ENCODE measurements around the gene CATSPERZ. TPM values are rescaled to one million over a fixed set of nuclear protein-coding genes. Genes with fewer than 3 reads are reported as not detected.

Gene CATSPERZ
- total and polyA plus RNA-seq, 2 experiments from 2014 or later: not detected

GRCh38 chr11:64278576-64279190, 21.5 kb upstream of the CATSPERZ start:
- peaks cover 39% of the 10 kb centered on the region for H3K79me2 ChIP-seq (ENCODE audit: insufficient read depth)
- in situ Hi-C loops (cut with MboI): no loop called here
- 82 to 84% methylated on average over 8 of the region's 8 CpGs for WGBS, 2 experiments (ENCODE audit: low coverage in 1 of 2, low lambda C conversion rate in 2 of 2, missing lambda C conversion rate in 2 of 2)

GRCh38 chr11:64281957-64282770, 18.0 kb upstream of the CATSPERZ start:
- no peak overlapping the region for H3K4me3 ChIP-seq
- TF ChIP-seq EZH2 (IDR thresholded peaks at IDR 0.05; ENCODE audit: insufficient read depth, poor library complexity, severe bottlenecking) (no peak), EZH2phosphoT487 (IDR thresholded peaks at IDR 0.05; ENCODE audit: insufficient read depth, low read depth) (no peak)
- no peak overlapping the region for H3K4me2 ChIP-seq (ENCODE audit: unreplicated experiment)
- H3F3A ChIP-seq (ENCODE audit: insufficient read depth): peaks cover 9% of the 10 kb centered on the region
- WGBS, 2 experiments (ENCODE audit: low coverage in 1 of 2, low lambda C conversion rate in 2 of 2, missing lambda C conversion rate in 2 of 2): 93 to 95% methylated on average over 21 to 22 of the region's 22 CpGs
- DNase-seq: no peak
- no peak overlapping the region for H3K27ac ChIP-seq
- H3K27me3 ChIP-seq (replicated peaks; ENCODE audit: insufficient read depth): no peaks in the 10 kb centered on the region
- peaks cover 34% of the 10 kb centered on the region for H3K79me2 ChIP-seq (ENCODE audit: insufficient read depth)
- no peak overlapping the region for H2AFZ ChIP-seq
- H3K9me3 ChIP-seq (ENCODE audit: low read depth): no peaks in the 10 kb centered on the region
- in situ Hi-C loops (cut with MboI): no loop called here
- 0 out of 2 replicates have a peak, but pooled peaks cover 8% of the 10 kb centered on the region for H3K36me3 ChIP-seq (ENCODE audit: low read depth)
- no peak overlapping the region for H3K9ac ChIP-seq
- H4K20me1 ChIP-seq (ENCODE audit: insufficient read depth): no peaks in the 10 kb centered on the region
- H3K9me2 ChIP-seq (ENCODE audit: insufficient read depth): no peaks in the 10 kb centered on the region
- peaks cover 5% of the 10 kb centered on the region for H3K4me1 ChIP-seq (ENCODE audit: insufficient read depth)

More at GRCh38 chr11:64278576-64279190, 21.5 kb upstream of the CATSPERZ start:
- peaks cover 16% of the 10 kb centered on the region for H3K4me1 ChIP-seq (ENCODE audit: insufficient read depth)
- no peaks in the 10 kb centered on the region for H4K20me1 ChIP-seq (ENCODE audit: insufficient read depth)
- 0 out of 2 replicates have a peak, but pooled peaks cover 8% of the 10 kb centered on the region for H3K36me3 ChIP-seq (ENCODE audit: low read depth)
- peaks cover 25% of the 10 kb centered on the region for H3F3A ChIP-seq (ENCODE audit: insufficient read depth)
- no peak overlapping the region for H2AFZ ChIP-seq
- TF ChIP-seq EZH2 (IDR thresholded peaks at IDR 0.05; ENCODE audit: insufficient read depth, poor library complexity, severe bottlenecking) (no peak), EZH2phosphoT487 (IDR thresholded peaks at IDR 0.05; ENCODE audit: insufficient read depth, low read depth) (no peak)
- H3K9ac ChIP-seq: no peak overlapping the region
- H3K9me2 ChIP-seq (ENCODE audit: insufficient read depth): no peaks in the 10 kb centered on the region
- no peaks in the 10 kb centered on the region for H3K27me3 ChIP-seq (replicated peaks; ENCODE audit: insufficient read depth)
- no peak for DNase-seq
- no peaks in the 10 kb centered on the region for H3K9me3 ChIP-seq (ENCODE audit: low read depth)
- no peak overlapping the region for H3K27ac ChIP-seq
- no peak overlapping the region for H3K4me2 ChIP-seq (ENCODE audit: unreplicated experiment)
- H3K4me3 ChIP-seq: no peak overlapping the region

GRCh38 chr11:64283092-64283491, 17.1 kb upstream of the CATSPERZ start:
- 97 to 98% methylated on average over 3 of the region's 3 CpGs for WGBS, 2 experiments (ENCODE audit: low coverage in 1 of 2, low lambda C conversion rate in 2 of 2, missing lambda C conversion rate in 2 of 2)
- peak overlapping the region; percentile 92 for H3K9ac ChIP-seq
- peak overlapping the region; percentile 88; the same call in 1 of the 2 replicates for H3K4me3 ChIP-seq
- no peaks in the 10 kb centered on the region for H4K20me1 ChIP-seq (ENCODE audit: insufficient read depth)
- H3K27me3 ChIP-seq (replicated peaks; ENCODE audit: insufficient read depth): no peaks in the 10 kb centered on the region
- H3K9me3 ChIP-seq (ENCODE audit: low read depth): no peaks in the 10 kb centered on the region
- TF ChIP-seq EZH2phosphoT487 (IDR thresholded peaks at IDR 0.05; ENCODE audit: insufficient read depth, low read depth): no peak
- TF ChIP-seq EZH2 (IDR thresholded peaks at IDR 0.05; ENCODE audit: insufficient read depth, poor library complexity, severe bottlenecking): no peak
- H3F3A ChIP-seq (ENCODE audit: insufficient read depth): no peaks in the 10 kb centered on the region; the same call in 1 of the 2 replicates
- no peak for DNase-seq
- peaks cover 39% of the 10 kb centered on the region for H3K79me2 ChIP-seq (ENCODE audit: insufficient read depth)
- H3K4me2 ChIP-seq (ENCODE audit: unreplicated experiment): no peak overlapping the region
- H2AFZ ChIP-seq: no peak overlapping the region
- H3K27ac ChIP-seq: no peak overlapping the region
- H3K9me2 ChIP-seq (ENCODE audit: insufficient read depth): no peaks in the 10 kb centered on the region
- 0 out of 2 replicates have a peak, but pooled peaks cover 5% of the 10 kb centered on the region for H3K36me3 ChIP-seq (ENCODE audit: low read depth)
- H3K4me1 ChIP-seq (ENCODE audit: insufficient read depth): no peaks in the 10 kb centered on the region
- in situ Hi-C loops (cut with MboI): no loop called here

DNA sequence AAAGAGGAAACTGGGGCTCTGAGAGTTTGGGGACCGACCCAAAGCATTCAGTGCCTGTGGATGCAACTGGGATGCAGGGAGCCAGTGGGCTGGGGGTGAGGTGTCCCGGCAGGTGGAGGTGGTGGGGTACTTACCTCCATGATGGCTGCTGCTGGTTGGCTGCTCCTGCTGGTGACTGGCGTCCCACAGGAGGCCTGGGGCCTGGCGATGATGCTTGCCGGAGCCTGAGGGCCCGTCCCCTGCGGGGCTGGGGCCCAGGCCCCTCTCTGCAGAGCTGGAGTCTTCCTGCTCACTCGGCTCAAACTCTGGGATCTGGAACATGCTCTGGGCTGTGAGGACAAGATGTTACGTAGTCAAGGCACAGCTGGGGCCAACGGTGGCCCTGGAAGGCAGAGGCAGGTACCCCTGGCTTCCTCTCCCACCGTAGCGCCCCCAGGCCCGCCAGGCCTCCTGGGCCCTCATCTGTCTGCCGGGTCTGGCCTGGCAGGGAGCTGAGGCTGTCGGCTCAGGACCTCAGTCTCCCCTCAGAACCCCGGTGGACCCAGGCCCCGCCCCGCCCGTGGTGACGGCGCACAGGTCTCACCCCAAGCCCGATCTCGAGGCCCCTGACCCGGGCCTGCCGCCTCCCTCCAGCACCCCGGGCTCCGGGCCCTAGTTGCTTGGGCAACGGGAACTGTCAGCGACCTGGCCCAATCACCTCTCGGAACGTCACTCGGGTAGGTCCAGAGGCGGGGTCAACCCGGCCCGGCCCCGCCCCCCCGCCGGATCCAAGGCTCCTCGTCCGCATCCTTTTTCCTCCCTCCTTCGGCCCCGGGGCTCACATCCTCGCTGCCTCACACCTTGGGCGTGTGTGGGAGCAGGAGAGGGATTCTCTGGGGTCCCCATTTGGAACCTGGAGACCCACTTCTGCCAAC, 15.9 kb upstream of the CATSPERZ start, which contains the start of gene BAD:
Gene BAD (minus strand): TSS at position 618 of the 914 bp plus-strand sequence. CDS start 297 bp downstream, at position 321.
- H3K4me1 ChIP-seq (ENCODE audit: insufficient read depth): no peaks in the 10 kb centered on the region
- in situ Hi-C loops (cut with MboI): no loop called here

More for the DNA sequence above, 15.9 kb upstream of the CATSPERZ start, which contains the start of gene BAD:
- H3F3A ChIP-seq (ENCODE audit: insufficient read depth): no peaks in the 10 kb centered on the region
- H3K27me3 ChIP-seq (replicated peaks; ENCODE audit: insufficient read depth): no peaks in the 10 kb centered on the region
- H3K4me2 ChIP-seq (ENCODE audit: unreplicated experiment): peak within 1 kb of the TSS; percentile 97
- peaks cover 39% of the 10 kb centered on the region for H3K79me2 ChIP-seq (ENCODE audit: insufficient read depth)
- H3K9me2 ChIP-seq (ENCODE audit: insufficient read depth): no peaks in the 10 kb centered on the region
- H4K20me1 ChIP-seq (ENCODE audit: insufficient read depth): no peaks in the 10 kb centered on the region
- H2AFZ ChIP-seq: peak within 1 kb of the TSS; percentile 85
- peak within 1 kb of the TSS; percentile 88 for H3K27ac ChIP-seq
- 0 out of 2 replicates have a peak, but pooled peaks cover 5% of the 10 kb centered on the region for H3K36me3 ChIP-seq (ENCODE audit: low read depth)
- no peaks in the 10 kb centered on the region for H3K9me3 ChIP-seq (ENCODE audit: low read depth)
- peak within 1 kb of the TSS; percentile 88 for H3K4me3 ChIP-seq
- DNase-seq: peak; percentile 98
- peak within 1 kb of the TSS; percentile 92 for H3K9ac ChIP-seq
- WGBS, 2 experiments (ENCODE audit: low coverage in 1 of 2, low lambda C conversion rate in 2 of 2, missing lambda C conversion rate in 2 of 2): 3 to 4% methylated on average over 37 to 39 of the region's 44 CpGs
- TF ChIP-seq EZH2phosphoT487 (IDR thresholded peaks at IDR 0.05; ENCODE audit: insufficient read depth, low read depth): no peak
- no peak for TF ChIP-seq EZH2 (IDR thresholded peaks at IDR 0.05; ENCODE audit: insufficient read depth, poor library complexity, severe bottlenecking)
